ENCODE measurements around the gene SYCP2L. TPM values are rescaled to one million over a fixed set of nuclear protein-coding genes. Genes with fewer than 3 reads are reported as not detected.

Gene SYCP2L
- total RNA-seq, 1 experiment from 2014 or later = 4.9 TPM

- BruUV-seq (replicated peaks) = TSS peak; percentile 67
- Histone ChIP-seq H3K9me2 (ENCODE audit: insufficient read depth) (no peaks in the 10 kb centered on the region), H4K20me1 (ENCODE audit: insufficient read depth) (no peaks in the 10 kb centered on the region), H3K36me3 (ENCODE audit: control insufficient read depth in 1 of 2, insufficient read depth in 2 of 2, low read length in 2 of 2) (no peaks in the 10 kb centered on the region), H2AFZ (ENCODE audit: low read depth, low read length, poor library complexity, severe bottlenecking) (peak overlapping the region; percentile 5), H3K9ac (ENCODE audit: low read length) (peak overlapping the region; percentile 62; the same call in 1 of the 2 replicates), H3K4me3 (replicated peaks in 1 of 2; ENCODE audit: low read depth in 1 of 2, low read length in 2 of 2) (peak overlapping the region; percentile 46 to 61), H3K4me1 (ENCODE audit: control insufficient read depth in 1 of 2, insufficient read depth in 2 of 2, low read length in 2 of 2) (peaks cover 10 to 21% of the 10 kb centered on the region in 2 experiments; a peak in 3 of 4 replicates), H3K9me3 (ENCODE audit: control insufficient read depth in 1 of 2, insufficient read depth in 1 of 2, low read depth in 1 of 2, low read length in 2 of 2) (no peaks in the 10 kb centered on the region), H3K4me2 (ENCODE audit: low read length) (peak overlapping the region; percentile 94), H3K27ac (ENCODE audit: low read depth, low read length) (no peak overlapping the region), H3K79me2 (ENCODE audit: insufficient read depth, low read length) (no peaks in the 10 kb centered on the region), H3K27me3 (ENCODE audit: insufficient read depth, low read length) (peaks cover 21% of the 10 kb centered on the region)
- ChIA-PET RAD21 (ENCODE audit: low non-redundant PET in 1 of 2, low total read pairs in 2 of 2, uncharacterized antibody in 2 of 2, unreplicated experiment in 2 of 2) (no interaction called here), CTCF (no interaction called here), POLR2A (no interaction called here)
- DNase-seq (ENCODE audit: low read depth, low spot score) (no peak), ATAC-seq (peak; percentile 12)
- intact Hi-C loops (cut with micrococcal nuclease) = no loop called here
- TF ChIP-seq ATF3 (IDR thresholded peaks at IDR 0.05) (no peak), CEBPB (IDR thresholded peaks at IDR 0.05; ENCODE audit: low read depth) (no peak), EGR1 (IDR thresholded peaks at IDR 0.05; ENCODE audit: low read depth) (no peak), YY1 (IDR thresholded peaks at IDR 0.05; ENCODE audit: extremely low read depth, insufficient replicate concordance, low read depth, low read length) (no peak), MAX (IDR thresholded peaks at IDR 0.05) (no peak), POLR2AphosphoS5 (IDR thresholded peaks at IDR 0.05; ENCODE audit: low read depth, low read length) (no peak), POLR2A (IDR thresholded peaks at IDR 0.05; ENCODE audit: borderline replicate concordance, extremely low read depth, insufficient read depth, insufficient read length) (no peak), ELF1 (IDR thresholded peaks at IDR 0.05; ENCODE audit: borderline replicate concordance, low read depth) (no peak), CTCF (IDR thresholded peaks at IDR 0.05 in 2 of 3, conservative IDR thresholded peaks at IDR 0.05 in 1 of 3; ENCODE audit: borderline replicate concordance in 1 of 3, insufficient read depth in 1 of 3, low read depth in 2 of 3, low read length in 2 of 3) (no peak), EZH2 (IDR thresholded peaks at IDR 0.05) (no peak), CBX3 (IDR thresholded peaks at IDR 0.05; ENCODE audit: low read depth) (no peak), RAD21 (IDR thresholded peaks at IDR 0.05; ENCODE audit: low read depth) (no peak), SP1 (IDR thresholded peaks at IDR 0.05; ENCODE audit: low read depth) (no peak), REST (IDR thresholded peaks at IDR 0.05; ENCODE audit: low read depth) (no peak), TCF7L2 (IDR thresholded peaks at IDR 0.05; ENCODE audit: borderline replicate concordance, extremely low read depth, insufficient read depth, insufficient read length) (no peak), SIN3A (IDR thresholded peaks at IDR 0.05; ENCODE audit: low read depth) (no peak), JUND (IDR thresholded peaks at IDR 0.05) (no peak)
Measured at GRCh38 chr6:10838794-10839333, 48.0 kb upstream of the SYCP2L start.
